Left lung (tissue), 10 donors: Measurements from ENCODE around the gene HEYL. TPM values are rescaled to one million over a fixed set of nuclear protein-coding genes. Genes with fewer than 3 reads are reported as not detected.
A peak's percentile ranks its signal among the peaks of the same experiment; 100 is the strongest.

ENCODE experiments used
- ATAC-seq: fragments of 200-7000 bp; cut with Tn5 transposase; one replicate; pipeline ENCODE4 v1.9.1; 2020; ENCODE audit warnings: moderate library complexity
- DNase-seq, 4 donors: peaks; one replicate each; pipeline ENCODE4 v3.0.0-alpha.2; 2013 to 2020
- H3K27ac ChIP-seq, 2 donors: fragments of 200-600 bp; sonication (generic) in 1 of 2; one replicate each; pipeline versions ENCODE4 v1.5.0 to v1.8.0; 2020 to 2021
- H3K27me3 ChIP-seq, 2 donors: fragments of 200-600 bp; sonication (generic) in 1 of 2; one replicate each; pipeline versions ENCODE4 v1.5.0 to v1.8.0; 2020 to 2021
- H3K36me3 ChIP-seq, 2 donors: fragments of 200-600 bp; sonication (generic) in 1 of 2; one replicate each; pipeline versions ENCODE4 v1.5.0 to v1.8.0; 2020 to 2021
- H3K4me1 ChIP-seq, 2 donors: fragments of 200-600 bp; one replicate each; pipeline ENCODE4 v1.8.0; 2021
- H3K4me3 ChIP-seq, 2 donors: fragments of 200-600 bp; sonication (generic) in 1 of 2; one replicate each; pipeline versions ENCODE4 v1.5.0 to v1.8.0; 2020 to 2021; ENCODE audit warnings: mild to moderate bottlenecking in 1 of 2
- H3K9me3 ChIP-seq, 2 donors: fragments of 200-600 bp; sonication (generic) in 1 of 2; one replicate each; pipeline versions ENCODE4 v1.5.0 to v1.8.0; 2020 to 2021
- CTCF ChIP-seq, 2 donors: fragments of 200-600 bp; sonication (generic) in 1 of 2; IDR thresholded peaks; one replicate each; pipeline versions ENCODE4 v1.5.0 to v1.8.0; 2021; ENCODE audit warnings: antibody characterized with exemption in 2 of 2
- intact Hi-C, 2 donors: fragments of 100-400 bp; cut with DNase I; formaldehyde crosslinking; loops; one replicate each; pipeline versions ENCODE4 v1.11.2 to v1.14.2; 2022
- polyA plus RNA-seq, 6 donors: library from polyadenylated mRNA; unstranded; fragments of 120-200 nt; gene quantifications; one replicate each; pipeline ENCODE4 v1.2.1, GENCODE V29; 2013; ENCODE audit not compliant: insufficient read length in 6 of 6
- total RNA-seq, 2 donors: library from RNA; stranded (reverse); fragmentation: NEBNext Ultra II Directional; extraction: Animal tissue kit (Norgen Biotek cat#: 25700); gene quantifications; one replicate each; pipeline ENCODE4 v1.2.1, GENCODE V29; 2021
- donor health status: DM: no; HTN: yes; CAD: no.
- donor health status: DM: no; HTN: no; CAD: no.

The HEYL gene
- total and polyA plus RNA-seq, 8 donors = 12.6 to 42.8 (median 30.9) TPM

DNA sequence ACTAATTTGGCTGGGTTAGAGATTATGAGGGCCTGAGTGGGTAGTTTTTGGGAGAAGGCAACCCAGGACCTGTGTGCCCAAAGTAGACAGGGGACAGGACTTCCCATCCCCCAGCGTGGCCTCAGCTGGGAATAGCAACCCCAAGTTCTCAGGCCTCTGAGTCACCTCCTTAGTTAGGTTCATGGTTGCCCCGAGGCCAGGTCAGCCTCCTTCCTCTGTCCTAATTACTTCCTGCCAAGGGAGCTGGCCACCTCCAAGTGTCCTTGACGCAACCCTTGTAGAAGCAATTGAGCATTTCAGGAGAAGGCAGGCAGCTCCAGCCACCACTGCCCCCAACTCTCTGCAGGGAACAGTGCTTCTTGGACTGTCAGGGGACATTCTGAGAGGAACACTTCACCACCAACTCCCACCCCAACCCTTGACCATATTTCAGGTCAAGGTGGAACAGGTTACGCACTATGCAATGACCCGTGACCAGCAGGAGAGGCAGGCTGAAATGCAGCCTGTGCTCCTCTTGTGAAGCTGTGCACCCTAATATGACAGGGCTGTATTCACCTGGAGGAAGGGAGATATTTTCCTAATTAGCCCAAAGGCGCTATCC lies 37.6 kb upstream of the HEYL start:
- Histone ChIP-seq H3K9me3 (no peaks in the 10 kb centered on the region), H3K4me3 (no peak overlapping the region), H3K4me1 (no peaks in the 10 kb centered on the region), H3K27ac (no peak overlapping the region), H3K27me3 (peaks cover 6 to 27% of the 10 kb centered on the region in 2 donors), H3K36me3 (no peaks in the 10 kb centered on the region)
- ATAC-seq (peak; percentile 82), DNase-seq (peak in 1 of 4 donors; percentile 75)
- no peak for TF ChIP-seq CTCF (IDR thresholded peaks at IDR 0.05)
- intact Hi-C loops = no loop called here

GRCh38 chr1:39675220-39675619 lies 35.8 kb upstream of the HEYL start:
- ATAC-seq = no peak

GRCh38 chr1:39673215-39673614 lies 33.8 kb upstream of the HEYL start:
- Histone ChIP-seq H3K9me3 (no peaks in the 10 kb centered on the region), H3K4me1 (peaks cover 7% of the 10 kb centered on the region in 2 donors), H3K4me3 (no peak overlapping the region), H3K27ac (no peak overlapping the region), H3K36me3 (no peaks in the 10 kb centered on the region), H3K27me3 (peaks cover 22 to 32% of the 10 kb centered on the region in 2 donors)
- intact Hi-C loops = no loop called here
- no peak for TF ChIP-seq CTCF (IDR thresholded peaks at IDR 0.05)
- ATAC-seq (peak; percentile 51), DNase-seq (no peak)

More at GRCh38 chr1:39675220-39675619, 35.8 kb upstream of the HEYL start:
- Histone ChIP-seq H3K27me3 (peaks cover 21 to 28% of the 10 kb centered on the region in 2 donors), H3K4me1 (peaks cover 7% of the 10 kb centered on the region in 2 donors), H3K27ac (no peak overlapping the region), H3K9me3 (no peaks in the 10 kb centered on the region), H3K4me3 (no peak overlapping the region), H3K36me3 (no peaks in the 10 kb centered on the region)
- no peak for DNase-seq
- TF ChIP-seq CTCF (IDR thresholded peaks at IDR 0.05) = no peak
- intact Hi-C loops = no loop called here

DNA sequence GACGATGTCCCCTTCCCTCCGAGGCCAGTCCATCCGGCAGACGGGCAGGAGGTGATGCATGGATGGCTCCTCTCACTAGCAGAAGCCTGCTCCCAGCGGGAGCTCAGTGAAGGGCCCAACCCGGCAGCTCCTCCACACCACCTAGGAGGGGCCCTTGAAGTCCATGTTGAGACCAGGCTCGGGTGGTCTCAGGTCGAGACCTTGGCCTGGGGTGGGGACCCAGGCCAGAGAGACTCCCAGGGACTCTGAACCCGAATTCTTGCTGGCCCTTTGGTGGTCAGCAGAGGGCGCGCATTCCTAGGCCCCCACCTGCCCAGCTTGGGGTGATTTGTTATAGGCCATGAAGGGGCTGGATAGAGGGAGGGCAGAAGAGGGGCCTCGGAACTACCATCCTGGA lies 33.1 kb upstream of the HEYL start:
- ATAC-seq = peak; percentile 11
- Histone ChIP-seq H3K4me1 (peaks cover 7% of the 10 kb centered on the region in 2 donors), H3K27ac (no peak overlapping the region), H3K27me3 (peaks cover 22 to 32% of the 10 kb centered on the region in 2 donors), H3K9me3 (no peaks in the 10 kb centered on the region), H3K36me3 (no peaks in the 10 kb centered on the region), H3K4me3 (no peak overlapping the region)
- TF ChIP-seq CTCF (IDR thresholded peaks at IDR 0.05) = no peak
- DNase-seq = no peak
- intact Hi-C loops = no loop called here

GRCh38 chr1:39671793-39672550 lies 32.5 kb upstream of the HEYL start, which contains the start of gene NT5C1A:
Gene NT5C1A, minus strand, starts transcription at chr1:39672107. Its CDS starts 69 bp downstream, at chr1:39672038.
- DNase-seq (peak in 1 of 4 donors; percentile 43), ATAC-seq (peak; percentile 81)
- Histone ChIP-seq H3K4me3 (peak within 1 kb of the TSS; percentile 19 to 27), H3K9me3 (no peaks in the 10 kb centered on the region), H3K4me1 (peaks cover 7% of the 10 kb centered on the region in 2 donors), H3K27ac (no peak within 1 kb of the TSS), H3K36me3 (no peaks in the 10 kb centered on the region), H3K27me3 (peaks cover 22 to 32% of the 10 kb centered on the region in 2 donors)
- intact Hi-C loops = no loop called here
- no peak for TF ChIP-seq CTCF (IDR thresholded peaks at IDR 0.05)
